WTC11 (cell line): ENCODE results near the gene FNIP2. TPM values are rescaled to one million over a fixed set of nuclear protein-coding genes. Genes with fewer than 3 reads are reported as not detected.

Experiments
- ATAC-seq: fragments of 200-7000 bp; cut with Tn5 transposase; 2 replicates; pipeline ENCODE4 v1.10.0; 2021; ENCODE audit warnings: mild to moderate bottlenecking, moderate library complexity
- CTCF ChIA-PET: fragments of 300-600 bp; sonication (Branson Sonifier 250); formaldehyde crosslinking; loops from one replicate; lab custom pipeline; 2021; ENCODE audit warnings: antibody characterized with exemption; lab: Charles Lee
- POLR2A ChIA-PET: fragments of 350-600 bp; sonication (Branson Sonifier 250); formaldehyde crosslinking; loops from one replicate; lab custom pipeline; 2021; ENCODE audit warnings: antibody characterized with exemption; lab: Charles Lee
- DNase-seq: peaks from one replicate; pipeline ENCODE4 v3.0.0; 2021; ENCODE audit warnings: low spot score
- H3K27ac Mint-ChIP-seq: 2 replicates; pipeline ENCODE4 v1.8.0; 2021; ENCODE audit warnings: mixed read lengths
- H3K27me3 Mint-ChIP-seq: 2 replicates; pipeline ENCODE4 v1.8.0; 2021; ENCODE audit warnings: low read depth, mild to moderate bottlenecking, moderate library complexity, mixed read lengths
- H3K36me3 Mint-ChIP-seq: 2 replicates; pipeline ENCODE4 v1.8.0; 2021; ENCODE audit warnings: mixed read lengths
- H3K4me1 Mint-ChIP-seq: 2 replicates; pipeline ENCODE4 v1.8.0; 2022; ENCODE audit warnings: mixed read lengths
- H3K4me3 Mint-ChIP-seq: 2 replicates; pipeline ENCODE4 v1.8.0; 2021; ENCODE audit warnings: mild to moderate bottlenecking, moderate library complexity, mixed read lengths
- H3K9me3 Mint-ChIP-seq: 2 replicates; pipeline ENCODE4 v1.8.0; 2021; ENCODE audit warnings: mixed read lengths
- ATF2 ChIP-seq: sonication (generic); formaldehyde crosslinking; IDR thresholded peaks from 2 replicates; pipeline ENCODE4 v1.8.1; 2022; ENCODE audit warnings: low read depth, missing genetic modification reagents, borderline replicate concordance
- CREM ChIP-seq: sonication (generic); formaldehyde crosslinking; IDR thresholded peaks from 2 replicates; pipeline ENCODE4 v1.8.1; 2022; ENCODE audit warnings: mild to moderate bottlenecking, missing genetic modification reagents, moderate library complexity
- EMX1 ChIP-seq: fragments of 250-450 bp; sonication (Bioruptor Pico); IDR thresholded peaks from 2 replicates; pipeline ENCODE4 v1.8.0; 2021; ENCODE audit warnings: mild to moderate bottlenecking
- ESRRA ChIP-seq: sonication (generic); formaldehyde crosslinking; IDR thresholded peaks from 2 replicates; pipeline ENCODE4 v1.8.1; 2022; ENCODE audit warnings: mild to moderate bottlenecking, missing genetic modification reagents, borderline replicate concordance
- FOXP1 ChIP-seq: sonication (generic); formaldehyde crosslinking; IDR thresholded peaks from 2 replicates; pipeline ENCODE4 v1.8.0; 2022; ENCODE audit warnings: missing genetic modification reagents, mild to moderate bottlenecking, moderate library complexity, borderline replicate concordance
- GRHL2 ChIP-seq: fragments of 250-450 bp; sonication (Bioruptor Pico); IDR thresholded peaks from 2 replicates; pipeline ENCODE4 v1.8.0; 2022; ENCODE audit warnings: mild to moderate bottlenecking, moderate library complexity; ENCODE audit not compliant: insufficient replicate concordance, severe bottlenecking
- GTF2I ChIP-seq: fragments of 250-450 bp; sonication (Bioruptor Pico); conservative IDR thresholded peaks from 2 replicates; pipeline ENCODE4 v1.4.0; 2021; ENCODE audit warnings: mild to moderate bottlenecking
- IRF2 ChIP-seq: sonication (generic); formaldehyde crosslinking; IDR thresholded peaks from 2 replicates; pipeline ENCODE4 v1.8.0; 2022; ENCODE audit warnings: low read depth, missing genetic modification reagents, borderline replicate concordance
- JAZF1 ChIP-seq: fragments of 250-450 bp; sonication (Bioruptor Pico); IDR thresholded peaks from 2 replicates; pipeline ENCODE4 v1.9.0; 2021; ENCODE audit warnings: moderate library complexity, mild to moderate bottlenecking, inconsistent platforms
- JUN ChIP-seq: sonication (generic); formaldehyde crosslinking; IDR thresholded peaks from 2 replicates; pipeline ENCODE4 v1.8.0; 2023; ENCODE audit warnings: mild to moderate bottlenecking, missing genetic modification reagents
- MLX ChIP-seq: sonication (generic); formaldehyde crosslinking; IDR thresholded peaks from 2 replicates; pipeline ENCODE4 v1.8.1; 2023; ENCODE audit warnings: mild to moderate bottlenecking, missing genetic modification reagents, moderate library complexity
- MYBL2 ChIP-seq: sonication (generic); formaldehyde crosslinking; IDR thresholded peaks from 2 replicates; pipeline ENCODE4 v1.8.1; 2023; ENCODE audit warnings: mild to moderate bottlenecking, moderate library complexity, missing genetic modification reagents
- NR3C1 ChIP-seq: sonication (generic); formaldehyde crosslinking; conservative IDR thresholded peaks from 2 replicates; pipeline ENCODE4 v1.8.1; 2023; ENCODE audit warnings: low read depth, mild to moderate bottlenecking, missing genetic modification reagents
- RORB ChIP-seq: fragments of 250-450 bp; sonication (Bioruptor Pico); IDR thresholded peaks from 2 replicates; pipeline ENCODE4 v1.9.0; 2021; ENCODE audit warnings: mild to moderate bottlenecking
- SOX15 ChIP-seq: fragments of 250-450 bp; sonication (Bioruptor Pico); IDR thresholded peaks from 2 replicates; pipeline ENCODE4 v1.9.0; 2021; ENCODE audit warnings: mild to moderate bottlenecking
- TP53 ChIP-seq: sonication (generic); formaldehyde crosslinking; IDR thresholded peaks from 2 replicates; pipeline ENCODE4 v1.8.1; 2023; ENCODE audit warnings: mild to moderate bottlenecking, missing genetic modification reagents
- ZNF263 ChIP-seq: sonication (generic); formaldehyde crosslinking; IDR thresholded peaks from 2 replicates; pipeline ENCODE4 v1.8.1; 2022; ENCODE audit warnings: low read depth, mild to moderate bottlenecking, moderate library complexity, missing genetic modification reagents
- total RNA-seq: library from RNA; stranded (reverse); gene quantifications from 3 replicates; pipeline ENCODE4 v1.2.3, GENCODE V29; 2021
- TF ChIP-seq, protein P1 (sequence below): sonication (generic); formaldehyde crosslinking; IDR thresholded peaks from 2 replicates; pipeline ENCODE4 v1.8.1; 2023; ENCODE audit warnings: mild to moderate bottlenecking, missing genetic modification reagents
- TF ChIP-seq, protein P2 (sequence below): sonication (generic); formaldehyde crosslinking; IDR thresholded peaks from 2 replicates; pipeline ENCODE4 v1.8.0; 2023; ENCODE audit warnings: missing genetic modification reagents, mild to moderate bottlenecking, borderline replicate concordance
- TF ChIP-seq, protein P3 (sequence below): sonication (generic); formaldehyde crosslinking; IDR thresholded peaks from 2 replicates; pipeline ENCODE4 v1.8.0; 2022; ENCODE audit warnings: mild to moderate bottlenecking, missing genetic modification reagents

The FNIP2 gene
- total RNA-seq, 1 experiment from 2014 or later: 8.6 TPM

DNA sequence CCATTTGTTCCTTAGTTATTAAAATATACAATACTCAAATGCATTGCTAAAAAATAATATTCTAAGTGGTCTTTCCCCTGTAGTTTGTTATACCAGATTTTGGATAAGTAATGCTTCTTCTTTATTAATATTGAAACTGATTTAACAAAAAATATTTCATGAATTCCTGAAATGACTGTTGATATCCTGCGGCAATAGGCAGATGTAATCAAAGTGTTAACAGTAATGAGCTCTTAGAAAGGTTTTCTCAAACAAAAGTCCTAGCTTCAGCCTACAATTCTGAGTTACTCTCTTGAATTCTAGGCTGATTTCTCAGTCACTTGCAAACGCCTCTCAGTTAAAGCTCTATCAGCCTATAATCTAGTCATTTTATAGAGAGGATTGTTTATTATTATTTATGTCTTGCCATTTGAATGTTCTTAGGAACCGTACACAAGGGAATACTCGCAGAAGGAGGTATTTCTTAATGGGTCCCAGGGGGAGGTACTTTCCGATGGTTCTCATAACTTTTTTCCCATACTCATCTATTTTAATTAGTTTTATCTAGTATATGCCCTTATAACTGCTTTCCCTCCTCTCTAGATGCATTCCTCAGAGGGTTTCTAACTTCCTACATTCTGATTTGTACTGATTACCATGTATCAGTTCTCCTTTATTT is 96.8 kb downstream of the FNIP2 start (continued):
- TF ChIP-seq, protein P1, sequence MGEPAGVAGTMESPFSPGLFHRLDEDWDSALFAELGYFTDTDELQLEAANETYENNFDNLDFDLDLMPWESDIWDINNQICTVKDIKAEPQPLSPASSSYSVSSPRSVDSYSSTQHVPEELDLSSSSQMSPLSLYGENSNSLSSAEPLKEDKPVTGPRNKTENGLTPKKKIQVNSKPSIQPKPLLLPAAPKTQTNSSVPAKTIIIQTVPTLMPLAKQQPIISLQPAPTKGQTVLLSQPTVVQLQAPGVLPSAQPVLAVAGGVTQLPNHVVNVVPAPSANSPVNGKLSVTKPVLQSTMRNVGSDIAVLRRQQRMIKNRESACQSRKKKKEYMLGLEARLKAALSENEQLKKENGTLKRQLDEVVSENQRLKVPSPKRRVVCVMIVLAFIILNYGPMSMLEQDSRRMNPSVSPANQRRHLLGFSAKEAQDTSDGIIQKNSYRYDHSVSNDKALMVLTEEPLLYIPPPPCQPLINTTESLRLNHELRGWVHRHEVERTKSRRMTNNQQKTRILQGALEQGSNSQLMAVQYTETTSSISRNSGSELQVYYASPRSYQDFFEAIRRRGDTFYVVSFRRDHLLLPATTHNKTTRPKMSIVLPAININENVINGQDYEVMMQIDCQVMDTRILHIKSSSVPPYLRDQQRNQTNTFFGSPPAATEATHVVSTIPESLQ (CRISPR knock-in tag): no peak
- TF ChIP-seq GRHL2 (CRISPR knock-in tag): no peak
- TF ChIP-seq ESRRA (CRISPR knock-in tag): no peak
- TF ChIP-seq RORB: no peak

GRCh38 chr4:158869001-158869400 is 100.2 kb downstream of the FNIP2 start:
- TF ChIP-seq EMX1: no peak
- TF ChIP-seq, all 79 proteins: peak for 0
- H3K27ac Mint-ChIP-seq: peak overlapping the region; percentile 62; the same call in 1 of the 2 replicates
- H3K4me3 Mint-ChIP-seq: no peak overlapping the region
- H3K36me3 Mint-ChIP-seq: peaks cover 3% of the 10 kb centered on the region
- ChIA-PET CTCF (interaction anchor here (1.2 kb wide), 1 partner anchor 334 kb away, joined by 3 read pairs; no protein-coding TSS in a partner anchor), POLR2A (no interaction called here)
- no peak for ATAC-seq
- H3K27me3 Mint-ChIP-seq: no peaks in the 10 kb centered on the region
- no peaks in the 10 kb centered on the region for H3K9me3 Mint-ChIP-seq
- DNase-seq: no peak
- peaks cover 17% of the 10 kb centered on the region for H3K4me1 Mint-ChIP-seq

- peak overlapping the region; percentile 82 for H3K27ac Mint-ChIP-seq
- ChIA-PET CTCF (no interaction called here), POLR2A (no interaction called here)
- H3K4me1 Mint-ChIP-seq: peaks cover 17% of the 10 kb centered on the region
- no peak overlapping the region for H3K4me3 Mint-ChIP-seq
- H3K9me3 Mint-ChIP-seq: no peaks in the 10 kb centered on the region
- H3K36me3 Mint-ChIP-seq: peaks cover 3% of the 10 kb centered on the region; the same call in 1 of the 2 replicates
- TF ChIP-seq CREM: no peak
- TF ChIP-seq, protein P2, sequence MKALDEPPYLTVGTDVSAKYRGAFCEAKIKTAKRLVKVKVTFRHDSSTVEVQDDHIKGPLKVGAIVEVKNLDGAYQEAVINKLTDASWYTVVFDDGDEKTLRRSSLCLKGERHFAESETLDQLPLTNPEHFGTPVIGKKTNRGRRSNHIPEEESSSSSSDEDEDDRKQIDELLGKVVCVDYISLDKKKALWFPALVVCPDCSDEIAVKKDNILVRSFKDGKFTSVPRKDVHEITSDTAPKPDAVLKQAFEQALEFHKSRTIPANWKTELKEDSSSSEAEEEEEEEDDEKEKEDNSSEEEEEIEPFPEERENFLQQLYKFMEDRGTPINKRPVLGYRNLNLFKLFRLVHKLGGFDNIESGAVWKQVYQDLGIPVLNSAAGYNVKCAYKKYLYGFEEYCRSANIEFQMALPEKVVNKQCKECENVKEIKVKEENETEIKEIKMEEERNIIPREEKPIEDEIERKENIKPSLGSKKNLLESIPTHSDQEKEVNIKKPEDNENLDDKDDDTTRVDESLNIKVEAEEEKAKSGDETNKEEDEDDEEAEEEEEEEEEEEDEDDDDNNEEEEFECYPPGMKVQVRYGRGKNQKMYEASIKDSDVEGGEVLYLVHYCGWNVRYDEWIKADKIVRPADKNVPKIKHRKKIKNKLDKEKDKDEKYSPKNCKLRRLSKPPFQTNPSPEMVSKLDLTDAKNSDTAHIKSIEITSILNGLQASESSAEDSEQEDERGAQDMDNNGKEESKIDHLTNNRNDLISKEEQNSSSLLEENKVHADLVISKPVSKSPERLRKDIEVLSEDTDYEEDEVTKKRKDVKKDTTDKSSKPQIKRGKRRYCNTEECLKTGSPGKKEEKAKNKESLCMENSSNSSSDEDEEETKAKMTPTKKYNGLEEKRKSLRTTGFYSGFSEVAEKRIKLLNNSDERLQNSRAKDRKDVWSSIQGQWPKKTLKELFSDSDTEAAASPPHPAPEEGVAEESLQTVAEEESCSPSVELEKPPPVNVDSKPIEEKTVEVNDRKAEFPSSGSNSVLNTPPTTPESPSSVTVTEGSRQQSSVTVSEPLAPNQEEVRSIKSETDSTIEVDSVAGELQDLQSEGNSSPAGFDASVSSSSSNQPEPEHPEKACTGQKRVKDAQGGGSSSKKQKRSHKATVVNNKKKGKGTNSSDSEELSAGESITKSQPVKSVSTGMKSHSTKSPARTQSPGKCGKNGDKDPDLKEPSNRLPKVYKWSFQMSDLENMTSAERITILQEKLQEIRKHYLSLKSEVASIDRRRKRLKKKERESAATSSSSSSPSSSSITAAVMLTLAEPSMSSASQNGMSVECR (CRISPR knock-in tag): no peak
- no peak for TF ChIP-seq TP53
- no peak for TF ChIP-seq ZNF263 (CRISPR knock-in tag)
- no peak for TF ChIP-seq MLX
- TF ChIP-seq IRF2 (CRISPR knock-in tag): no peak
- no peak for TF ChIP-seq JAZF1 (CRISPR knock-in tag)
- no peak for TF ChIP-seq RORB
- TF ChIP-seq, protein P3, sequence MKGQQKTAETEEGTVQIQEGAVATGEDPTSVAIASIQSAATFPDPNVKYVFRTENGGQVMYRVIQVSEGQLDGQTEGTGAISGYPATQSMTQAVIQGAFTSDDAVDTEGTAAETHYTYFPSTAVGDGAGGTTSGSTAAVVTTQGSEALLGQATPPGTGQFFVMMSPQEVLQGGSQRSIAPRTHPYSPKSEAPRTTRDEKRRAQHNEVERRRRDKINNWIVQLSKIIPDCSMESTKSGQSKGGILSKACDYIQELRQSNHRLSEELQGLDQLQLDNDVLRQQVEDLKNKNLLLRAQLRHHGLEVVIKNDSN (CRISPR knock-in tag): no peak
- no peak for TF ChIP-seq FOXP1 (CRISPR knock-in tag)
- TF ChIP-seq NR3C1: no peak
- no peak for TF ChIP-seq SOX15 (CRISPR knock-in tag)
- no peak for TF ChIP-seq JUN (CRISPR knock-in tag)
- no peak for TF ChIP-seq ATF2 (CRISPR knock-in tag)
- no peak for TF ChIP-seq MYBL2 (CRISPR knock-in tag)
- no peak for TF ChIP-seq GTF2I
- ATAC-seq (no peak), DNase-seq (no peak)
- H3K27me3 Mint-ChIP-seq: no peaks in the 10 kb centered on the region
Measured at GRCh38 chr4:158869761-158870160, 100.9 kb downstream of the FNIP2 start.
